Measurements from ENCODE around the gene BMPR1B.

DNA sequence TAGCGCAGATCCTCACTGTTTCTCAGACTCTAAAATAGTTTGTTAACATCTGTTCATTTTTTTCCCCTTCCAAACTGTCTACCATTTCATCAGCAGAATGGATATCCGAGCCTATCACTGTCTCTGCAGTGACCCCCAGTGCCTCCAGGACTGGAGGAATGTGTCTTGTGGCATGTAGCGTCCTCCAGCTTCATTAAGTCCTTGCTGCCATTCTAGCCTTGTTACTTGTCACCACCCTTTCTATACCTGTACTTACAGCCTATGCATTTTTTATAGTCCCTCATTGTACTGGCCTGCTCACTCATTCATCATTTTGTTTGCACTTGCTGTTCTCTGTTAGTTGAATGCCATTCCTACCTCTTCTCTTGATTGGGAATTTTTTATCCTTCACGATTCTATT, 179.1 kb downstream of the BMPR1B start:
- TF ChIP-seq, protein P1, sequence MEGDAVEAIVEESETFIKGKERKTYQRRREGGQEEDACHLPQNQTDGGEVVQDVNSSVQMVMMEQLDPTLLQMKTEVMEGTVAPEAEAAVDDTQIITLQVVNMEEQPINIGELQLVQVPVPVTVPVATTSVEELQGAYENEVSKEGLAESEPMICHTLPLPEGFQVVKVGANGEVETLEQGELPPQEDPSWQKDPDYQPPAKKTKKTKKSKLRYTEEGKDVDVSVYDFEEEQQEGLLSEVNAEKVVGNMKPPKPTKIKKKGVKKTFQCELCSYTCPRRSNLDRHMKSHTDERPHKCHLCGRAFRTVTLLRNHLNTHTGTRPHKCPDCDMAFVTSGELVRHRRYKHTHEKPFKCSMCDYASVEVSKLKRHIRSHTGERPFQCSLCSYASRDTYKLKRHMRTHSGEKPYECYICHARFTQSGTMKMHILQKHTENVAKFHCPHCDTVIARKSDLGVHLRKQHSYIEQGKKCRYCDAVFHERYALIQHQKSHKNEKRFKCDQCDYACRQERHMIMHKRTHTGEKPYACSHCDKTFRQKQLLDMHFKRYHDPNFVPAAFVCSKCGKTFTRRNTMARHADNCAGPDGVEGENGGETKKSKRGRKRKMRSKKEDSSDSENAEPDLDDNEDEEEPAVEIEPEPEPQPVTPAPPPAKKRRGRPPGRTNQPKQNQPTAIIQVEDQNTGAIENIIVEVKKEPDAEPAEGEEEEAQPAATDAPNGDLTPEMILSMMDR (conservative IDR thresholded peaks at IDR 0.05; ENCODE audit: low read depth, low read length): no peak
- TF ChIP-seq EZH2phosphoT487 (IDR thresholded peaks at IDR 0.05; ENCODE audit: borderline replicate concordance, low read length): no peak
- TF ChIP-seq EZH2 (IDR thresholded peaks at IDR 0.05; ENCODE audit: low read length, unreplicated experiment): no peak

Measured in PC-3 (cell line).